Activated naive CD8-positive, alpha-beta T cell treated with anti-CD3 and anti-CD28 coated beads, Interleukin-2, amount 10 ng/mL, durations not matched to agents 7 days and 5 days (primary cell): ENCODE data around the gene NFIC. TPM values are rescaled to one million over a fixed set of nuclear protein-coding genes. Genes with fewer than 3 reads are reported as not detected.
A peak's percentile ranks its signal among the peaks of the same experiment; 100 is the strongest.
"Not testable (repeated sequence)": the region's sequence is repeated elsewhere in the genome, so short reads cannot be mapped to it uniquely, and the experiment has no call there.

ENCODE experiments used
- ATAC-seq: fragments of 150-1000 bp; cut with Tn5 transposase; one replicate; pipeline ENCODE4 v1.10.0; 2021; ENCODE audit warnings: low read depth, moderate library complexity
- POLR2A ChIA-PET: fragments of 350-600 bp; sonication (Branson Sonifier 250); formaldehyde crosslinking; loops from one replicate; lab custom pipeline; 2021; ENCODE audit warnings: antibody characterized with exemption; lab: Charles Lee
- DNase-seq: peaks from one replicate; pipeline ENCODE4 v3.0.0; 2021
- H3K27ac Mint-ChIP-seq: one replicate; pipeline ENCODE4 v1.8.0; 2022; ENCODE audit warnings: mild to moderate bottlenecking, mixed read lengths
- H3K27me3 Mint-ChIP-seq: one replicate; pipeline ENCODE4 v1.8.0; 2022; ENCODE audit warnings: mild to moderate bottlenecking, moderate library complexity, mixed read lengths
- H3K36me3 Mint-ChIP-seq: one replicate; pipeline ENCODE4 v1.8.0; 2021; ENCODE audit warnings: mild to moderate bottlenecking, mixed read lengths
- H3K4me1 Mint-ChIP-seq: one replicate; pipeline ENCODE4 v1.8.0; 2021; ENCODE audit warnings: mixed read lengths
- H3K4me3 Mint-ChIP-seq: one replicate; pipeline ENCODE4 v1.8.0; 2022; ENCODE audit warnings: mild to moderate bottlenecking, moderate library complexity, mixed read lengths
- H3K9me3 Mint-ChIP-seq: one replicate; pipeline ENCODE4 v1.8.0; 2021; ENCODE audit warnings: mixed read lengths
- total RNA-seq, 2 experiments: library from RNA; stranded (reverse); gene quantifications; one replicate each; pipeline ENCODE4 v1.2.3, GENCODE V29; 2021

NFIC gene
- total RNA-seq, 2 experiments from 2014 or later: 18.0 to 19.3 TPM

DNA sequence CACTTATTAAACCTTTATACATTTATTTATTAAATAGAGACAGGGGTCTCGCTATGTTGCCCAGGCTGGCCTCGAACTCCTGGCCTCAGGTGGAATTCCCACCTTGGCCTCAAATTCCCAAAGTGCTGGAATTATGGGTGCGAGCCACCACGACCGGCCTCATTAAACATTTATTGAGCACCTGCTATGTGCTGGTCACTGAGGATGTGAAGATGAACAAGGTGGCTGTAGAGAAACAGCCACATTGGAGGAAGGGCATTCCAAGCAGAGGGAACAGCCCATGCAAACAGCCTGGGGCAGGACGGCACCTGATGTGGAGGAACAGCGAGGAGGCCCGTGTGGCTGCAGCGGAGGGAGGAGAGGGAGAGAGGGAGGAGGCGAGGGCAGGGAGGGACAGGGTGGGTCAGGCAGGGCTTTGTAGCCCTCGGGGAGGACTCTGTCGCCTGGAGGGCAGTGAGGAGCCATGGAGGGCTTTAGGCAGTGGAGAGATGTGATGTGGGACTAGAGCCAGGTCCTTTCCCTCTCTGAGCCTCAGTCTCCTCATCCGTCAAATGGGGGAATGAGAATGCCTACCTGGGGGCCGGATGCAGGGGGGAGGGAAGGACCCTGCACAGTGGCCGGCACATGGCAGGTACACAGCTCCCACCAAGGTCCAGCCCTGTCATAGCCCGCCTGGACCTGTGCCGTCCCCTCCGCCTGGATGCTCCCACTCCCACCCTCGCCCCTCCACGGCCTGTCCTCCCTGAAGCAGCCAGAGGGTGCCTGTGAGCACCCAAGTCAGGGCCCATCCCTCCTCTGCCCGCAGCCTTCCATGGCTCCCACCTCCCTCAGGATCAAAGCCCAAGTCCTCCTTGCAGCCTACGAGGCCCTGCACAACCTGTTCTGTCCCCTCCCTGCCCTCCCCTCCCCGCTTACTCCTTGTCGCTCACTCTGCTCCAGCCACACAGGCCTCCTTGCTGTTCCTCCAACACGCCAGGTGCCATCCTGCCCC lies 21.5 kb upstream of the NFIC start:
- no peak for ATAC-seq
- POLR2A ChIA-PET: no interaction called here
- Mint-ChIP-seq H3K27me3 (no peaks in the 10 kb centered on the region), H3K36me3 (no peaks in the 10 kb centered on the region), H3K4me1 (no peaks in the 10 kb centered on the region), H3K9me3 (no peaks in the 10 kb centered on the region), H3K4me3 (no peak overlapping the region), H3K27ac (no peak overlapping the region)
- no peak for DNase-seq

DNA sequence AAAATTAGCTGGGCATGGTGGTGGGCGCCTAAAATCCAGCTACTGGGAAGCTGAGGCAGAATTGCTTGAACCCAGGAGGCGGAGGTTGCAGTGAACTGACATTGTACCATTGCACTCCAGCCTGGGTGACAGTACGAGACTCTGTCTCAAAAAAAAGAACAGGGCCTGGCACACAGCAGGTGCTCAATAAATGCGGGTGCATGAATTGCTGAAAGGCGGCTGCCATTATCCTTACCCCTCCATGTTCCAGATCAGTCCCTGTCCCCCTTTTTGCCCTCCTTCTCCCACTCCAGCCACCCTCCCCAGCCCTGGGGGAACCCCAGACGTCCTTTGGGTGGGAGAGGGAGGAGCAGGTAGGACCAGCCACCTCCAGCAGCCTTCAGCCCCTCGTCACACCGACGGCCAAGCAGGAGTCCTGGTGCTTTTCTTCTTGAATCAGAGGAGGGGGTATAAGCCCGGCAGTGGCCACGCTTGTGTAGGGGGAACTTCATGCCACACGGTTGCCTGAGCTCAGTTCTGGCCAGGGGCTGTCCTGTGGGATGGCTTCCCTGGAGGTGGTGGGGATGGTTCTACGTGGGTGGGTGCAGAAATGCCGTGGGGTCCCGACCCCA lies 20.4 kb upstream of the NFIC start:
- H3K27me3 Mint-ChIP-seq: no peaks in the 10 kb centered on the region
- DNase-seq (no peak), ATAC-seq (no peak)
- POLR2A ChIA-PET: interaction anchor here (0.7 kb wide), 1 partner anchor 16 kb away, joined by 3 read pairs; no protein-coding TSS in a partner anchor
- H3K27ac Mint-ChIP-seq: no peak overlapping the region
- no peaks in the 10 kb centered on the region for H3K36me3 Mint-ChIP-seq
- no peaks in the 10 kb centered on the region for H3K4me1 Mint-ChIP-seq
- no peaks in the 10 kb centered on the region for H3K9me3 Mint-ChIP-seq
- H3K4me3 Mint-ChIP-seq: no peak overlapping the region

DNA sequence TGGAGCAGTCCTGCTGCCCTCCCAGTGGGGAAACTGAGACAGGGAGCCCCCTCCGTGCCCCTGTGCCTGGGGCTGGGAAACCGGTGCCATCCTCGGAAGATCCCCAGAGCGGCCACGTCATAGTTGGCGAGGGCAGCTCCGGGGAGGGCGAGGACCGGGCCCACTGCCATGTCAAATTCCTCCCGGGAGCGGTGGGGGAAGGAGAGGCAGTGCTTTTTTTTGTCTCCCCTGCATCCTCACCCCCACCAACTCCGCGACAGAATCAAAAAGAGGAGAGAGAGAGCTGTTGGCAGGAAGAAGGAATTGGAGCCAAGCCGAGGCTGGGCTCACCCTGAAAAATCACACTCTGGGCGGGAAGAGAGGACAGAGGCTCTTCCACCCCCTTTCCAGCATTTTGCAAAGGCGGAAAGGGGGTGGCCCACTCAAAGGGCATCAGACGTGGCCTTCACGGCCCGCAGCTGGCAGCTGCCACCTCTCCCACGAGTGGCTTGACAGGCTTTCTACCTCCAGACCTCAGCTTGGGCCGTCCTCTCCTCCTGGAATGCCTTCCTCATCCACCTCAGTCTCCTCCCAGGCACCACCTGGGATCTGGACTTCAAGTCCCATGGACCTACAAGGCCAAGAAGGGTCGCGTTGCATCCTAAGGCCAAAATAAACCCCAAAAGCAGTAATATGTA lies 19.6 kb upstream of the NFIC start:
- Mint-ChIP-seq H3K4me1 (no peaks in the 10 kb centered on the region), H3K36me3 (no peaks in the 10 kb centered on the region), H3K27ac (no peak overlapping the region), H3K4me3 (no peak overlapping the region), H3K27me3 (no peaks in the 10 kb centered on the region), H3K9me3 (no peaks in the 10 kb centered on the region)
- no peak for ATAC-seq
- POLR2A ChIA-PET: no interaction called here
- DNase-seq: no peak

DNA sequence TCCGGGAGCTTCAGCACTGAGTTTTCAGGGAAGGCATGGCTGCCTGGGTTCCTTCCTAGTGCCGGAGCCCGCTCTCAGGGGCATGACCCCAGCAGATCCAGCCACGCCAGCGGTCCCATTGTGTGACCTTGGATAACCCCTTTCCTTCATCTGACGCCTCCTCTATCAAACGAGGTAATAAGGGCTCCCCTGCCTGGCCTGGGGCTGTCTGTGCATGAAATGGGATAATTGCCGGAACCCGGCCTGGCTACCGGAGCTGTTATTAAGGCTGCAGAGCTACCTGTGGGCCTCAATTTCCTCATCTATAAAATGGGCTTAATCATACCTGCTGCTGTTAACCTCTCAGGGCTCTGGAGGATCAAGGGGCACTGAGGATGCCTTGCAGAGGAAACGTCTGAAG lies 18.3 kb upstream of the NFIC start:
- H3K27me3 Mint-ChIP-seq: no peaks in the 10 kb centered on the region

DNA sequence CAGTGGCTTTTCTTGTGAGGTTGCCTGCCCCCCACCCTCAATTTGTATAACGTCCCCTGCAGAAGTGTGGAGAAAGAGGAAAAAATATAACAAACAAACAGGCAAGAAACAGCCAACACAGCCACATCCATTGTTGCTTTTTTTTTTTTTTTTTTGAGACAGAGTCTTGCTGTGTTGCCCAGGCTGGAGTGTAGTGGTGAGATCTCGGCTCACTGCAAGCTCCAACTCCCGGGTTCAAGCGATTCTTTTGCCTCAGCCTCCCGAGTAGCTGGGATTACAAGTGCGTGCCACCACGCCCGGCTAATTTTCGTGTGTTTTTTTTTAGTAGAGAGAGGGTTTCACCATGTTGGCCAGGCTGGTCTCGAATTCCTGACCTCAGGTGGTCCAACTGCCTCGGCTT lies 17.9 kb upstream of the NFIC start:
- H3K36me3 Mint-ChIP-seq, H3K9me3 Mint-ChIP-seq, H3K4me1 Mint-ChIP-seq, DNase-seq, H3K27ac Mint-ChIP-seq, POLR2A ChIA-PET, ATAC-seq, H3K27me3 Mint-ChIP-seq, H3K4me3 Mint-ChIP-seq: not testable (repeated sequence)

More for the DNA sequence above, 18.3 kb upstream of the NFIC start:
- DNase-seq (no peak), ATAC-seq (no peak)
- no peaks in the 10 kb centered on the region for H3K9me3 Mint-ChIP-seq
- H3K36me3 Mint-ChIP-seq: no peaks in the 10 kb centered on the region
- no peak overlapping the region for H3K27ac Mint-ChIP-seq
- POLR2A ChIA-PET: no interaction called here
- H3K4me1 Mint-ChIP-seq: no peaks in the 10 kb centered on the region
- no peak overlapping the region for H3K4me3 Mint-ChIP-seq

DNA sequence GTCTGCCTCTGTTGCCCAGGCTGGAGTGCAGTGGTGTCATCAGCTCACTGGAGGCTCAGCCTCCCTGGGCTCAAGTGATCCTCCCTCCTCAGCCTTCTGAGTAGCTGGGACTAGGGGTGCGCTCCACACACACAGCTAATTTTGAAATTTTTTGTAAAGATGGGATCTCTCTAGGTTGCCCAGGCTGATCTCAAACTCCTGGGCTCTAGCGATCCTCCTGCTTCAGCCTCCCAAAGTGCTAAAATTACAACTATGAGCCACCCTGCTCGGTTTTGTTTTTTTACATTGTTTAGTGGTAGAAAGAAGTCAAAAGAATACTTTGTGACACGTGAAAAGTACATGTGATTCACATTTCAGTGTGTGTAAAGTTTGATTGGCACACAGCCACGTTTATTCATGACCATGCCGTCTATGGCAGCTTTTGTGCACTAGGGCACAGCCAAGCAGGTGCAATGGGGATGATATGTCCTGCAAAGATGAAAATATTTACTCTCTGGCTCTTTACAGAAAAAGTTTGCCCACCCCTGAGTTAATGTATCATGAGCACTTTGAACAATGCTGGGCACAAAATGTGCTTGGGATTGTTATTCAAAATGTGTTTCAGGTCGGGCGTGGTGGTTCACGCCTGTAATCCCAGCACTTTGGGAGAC lies 16.2 kb upstream of the NFIC start:
- no peaks in the 10 kb centered on the region for H3K27me3 Mint-ChIP-seq
- H3K4me3 Mint-ChIP-seq: no peak overlapping the region
- H3K27ac Mint-ChIP-seq: no peak overlapping the region
- H3K4me1 Mint-ChIP-seq: no peaks in the 10 kb centered on the region
- H3K36me3 Mint-ChIP-seq: no peaks in the 10 kb centered on the region
- no peaks in the 10 kb centered on the region for H3K9me3 Mint-ChIP-seq
- no peak for ATAC-seq
- POLR2A ChIA-PET: no interaction called here
- no peak for DNase-seq

DNA sequence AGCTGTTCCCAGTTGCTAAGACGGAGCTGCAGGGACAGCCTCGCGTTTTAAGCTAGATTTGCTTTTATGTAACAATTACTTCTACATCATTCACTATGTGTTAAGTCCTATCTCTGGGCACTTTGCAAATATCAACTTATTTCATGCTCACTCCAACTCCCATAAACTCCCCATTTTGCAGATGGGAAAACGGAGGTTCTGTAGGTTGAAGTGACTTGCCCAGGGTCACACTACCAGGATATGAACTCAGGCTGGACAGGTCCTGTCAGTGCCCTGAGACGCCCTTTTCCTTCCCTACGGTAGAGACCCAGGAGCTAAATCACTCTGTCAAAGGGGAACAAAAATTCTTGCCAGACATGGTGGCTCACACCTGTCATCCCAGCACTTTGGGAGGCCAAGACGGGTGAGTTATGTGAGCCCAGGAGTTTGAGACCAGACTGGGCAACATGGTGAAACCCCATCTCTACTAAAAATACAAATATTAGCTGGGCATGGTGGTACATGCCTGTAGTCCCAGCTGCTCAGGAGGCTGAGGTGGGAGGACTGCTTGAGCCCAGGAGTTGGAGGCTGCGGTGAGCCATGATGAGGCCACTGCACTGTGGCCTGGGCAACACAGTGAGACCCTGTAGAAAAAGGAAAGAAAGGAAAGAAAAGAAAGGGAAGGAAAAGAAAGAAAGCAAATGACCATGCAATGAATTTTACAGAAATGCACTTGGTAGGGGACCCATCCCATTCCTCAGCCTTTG lies 14.5 kb upstream of the NFIC start:
- no peaks in the 10 kb centered on the region for H3K36me3 Mint-ChIP-seq
- no peaks in the 10 kb centered on the region for H3K9me3 Mint-ChIP-seq
- no peak overlapping the region for H3K4me3 Mint-ChIP-seq
- POLR2A ChIA-PET: interaction anchor here (0.6 kb wide), 1 partner anchor 24 kb away, joined by 4 read pairs; no protein-coding TSS in a partner anchor
- DNase-seq (no peak), ATAC-seq (no peak)
- H3K27ac Mint-ChIP-seq: no peak overlapping the region
- peaks cover 4% of the 10 kb centered on the region for H3K27me3 Mint-ChIP-seq
- no peaks in the 10 kb centered on the region for H3K4me1 Mint-ChIP-seq

DNA sequence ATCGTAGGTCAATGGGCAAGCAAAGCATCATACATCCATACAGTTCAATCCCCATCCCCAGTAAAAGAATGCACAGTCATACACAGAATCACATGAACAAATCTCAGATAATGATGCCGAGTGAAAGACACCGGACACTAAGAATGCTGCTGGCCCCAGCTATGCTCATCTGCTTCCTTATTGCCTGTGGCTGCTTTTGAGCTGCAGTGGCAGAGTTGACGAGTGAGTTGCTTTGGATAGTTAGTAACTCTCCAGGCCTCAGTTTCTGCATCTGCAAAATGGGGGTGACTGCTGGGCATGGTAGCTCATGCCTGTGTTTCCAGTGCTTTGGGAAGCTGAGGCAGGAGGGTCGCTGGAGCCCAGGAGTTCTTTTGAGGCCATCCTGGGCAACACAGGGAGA lies 12.9 kb upstream of the NFIC start:
- H3K9me3 Mint-ChIP-seq: no peaks in the 10 kb centered on the region
- DNase-seq (no peak), ATAC-seq (no peak)
- H3K27ac Mint-ChIP-seq: no peak overlapping the region
- peaks cover 16% of the 10 kb centered on the region for H3K27me3 Mint-ChIP-seq
- no peaks in the 10 kb centered on the region for H3K36me3 Mint-ChIP-seq
- POLR2A ChIA-PET: interaction anchor here (0.7 to 1.0 kb wide), 2 partner anchors 11 to 167 kb away, joined by 3 to 5 read pairs; no protein-coding TSS in a partner anchor
- no peak overlapping the region for H3K4me3 Mint-ChIP-seq
- H3K4me1 Mint-ChIP-seq: peaks cover 6% of the 10 kb centered on the region

DNA sequence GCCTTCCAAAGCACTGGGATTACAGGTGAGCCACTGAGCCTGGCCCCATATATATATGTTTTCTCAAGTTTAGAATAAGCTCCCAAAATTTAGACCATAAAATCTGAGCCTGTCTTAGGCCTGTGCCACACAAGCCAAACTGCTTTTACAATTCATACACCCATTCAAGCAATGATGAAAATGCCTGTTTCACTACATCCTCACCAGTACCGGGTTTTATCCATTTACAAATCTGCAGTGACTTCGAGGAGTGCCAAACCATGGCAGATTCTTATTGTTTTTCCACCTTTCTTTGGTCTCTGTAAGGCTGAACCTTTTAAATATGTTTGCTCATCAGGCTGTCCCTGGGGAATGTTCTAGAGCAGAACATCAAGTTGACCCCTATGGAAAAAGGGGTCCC lies 9.6 kb upstream of the NFIC start:
- no peak for ATAC-seq
- no peak for DNase-seq
- no peaks in the 10 kb centered on the region for H3K36me3 Mint-ChIP-seq
- H3K27me3 Mint-ChIP-seq: peaks cover 21% of the 10 kb centered on the region
- no peaks in the 10 kb centered on the region for H3K9me3 Mint-ChIP-seq
- peaks cover 15% of the 10 kb centered on the region for H3K4me1 Mint-ChIP-seq
- POLR2A ChIA-PET: no interaction called here
- H3K27ac Mint-ChIP-seq: no peak overlapping the region
- H3K4me3 Mint-ChIP-seq: no peak overlapping the region

DNA sequence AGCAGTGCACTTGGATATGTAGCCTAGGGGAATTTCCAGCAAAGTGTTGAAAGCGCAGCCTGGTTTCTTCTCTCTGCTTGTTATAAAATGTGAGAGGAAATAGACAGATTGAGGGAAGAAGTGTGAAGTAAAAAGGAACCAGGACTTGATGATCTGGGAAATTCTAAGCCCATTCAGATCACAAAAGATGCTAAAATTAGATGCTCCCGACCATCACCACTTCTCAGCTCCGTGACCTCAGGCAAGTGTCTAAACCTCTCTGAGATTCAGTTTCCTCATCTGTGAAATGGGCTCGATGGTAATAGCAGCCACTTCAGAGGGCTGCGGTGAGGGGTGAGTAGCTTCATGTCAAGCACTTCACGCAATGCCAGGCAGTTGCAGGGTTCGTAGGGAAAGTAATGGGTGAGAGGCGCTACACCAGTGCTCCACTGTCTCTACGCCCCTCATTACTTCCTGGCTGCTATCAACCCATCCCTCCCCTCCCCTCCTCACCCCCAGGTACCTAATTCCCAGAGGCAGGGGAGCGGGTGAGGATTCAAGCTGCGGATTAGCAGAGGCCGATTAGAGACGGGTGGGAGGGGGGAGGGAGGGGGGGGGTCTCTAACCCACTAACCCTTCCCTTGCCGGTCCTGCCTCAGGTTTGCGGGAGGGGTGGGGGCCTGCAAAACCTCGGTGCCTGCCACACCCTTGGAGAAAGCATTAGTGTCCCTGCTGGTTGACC lies 9.0 kb upstream of the NFIC start:
- Mint-ChIP-seq H3K9me3 (no peaks in the 10 kb centered on the region), H3K27ac (no peak overlapping the region)

DNA sequence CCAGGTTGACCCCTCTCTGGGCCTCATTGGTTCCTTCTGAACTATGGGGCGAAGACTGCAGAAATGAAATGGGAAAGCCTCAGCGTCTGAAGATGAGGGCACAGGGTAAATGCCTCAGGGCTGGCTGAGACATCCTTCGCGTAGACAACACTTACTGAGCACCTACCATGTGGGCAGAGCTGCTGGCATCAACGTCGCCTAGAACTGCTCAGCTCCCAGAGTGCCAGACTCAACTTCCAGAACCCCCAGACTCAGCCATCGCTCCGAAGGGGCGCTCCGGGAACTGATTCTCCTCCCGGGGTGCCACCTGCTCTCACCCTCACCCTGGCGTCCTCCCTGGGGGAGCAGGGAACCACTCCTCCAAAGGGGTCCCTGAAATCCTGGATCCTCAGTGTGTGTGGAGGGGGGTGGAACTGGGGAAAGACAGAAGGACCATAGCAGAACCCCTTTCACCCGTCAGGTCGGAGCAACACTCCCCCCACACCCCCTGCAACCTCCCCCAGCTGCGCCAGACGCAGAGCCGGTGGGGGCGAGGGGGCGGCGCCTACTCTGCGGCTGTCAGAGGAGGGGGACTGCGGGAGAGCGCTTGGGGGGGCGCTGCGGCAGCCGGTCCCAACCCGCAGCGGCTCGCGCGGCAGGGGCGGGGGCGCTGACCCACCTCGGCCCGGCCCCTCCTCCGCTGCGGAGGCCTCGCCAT lies 8.2 kb upstream of the NFIC start:
- Mint-ChIP-seq H3K4me3 (peak overlapping the region; percentile 70), H3K27ac (no peak overlapping the region), H3K4me1 (peaks cover 23% of the 10 kb centered on the region), H3K36me3 (no peaks in the 10 kb centered on the region), H3K9me3 (no peaks in the 10 kb centered on the region), H3K27me3 (peaks cover 21% of the 10 kb centered on the region)
- DNase-seq (no peak), ATAC-seq (no peak)
- POLR2A ChIA-PET: no interaction called here

More for the DNA sequence above, 9.0 kb upstream of the NFIC start:
- H3K4me1 Mint-ChIP-seq: peaks cover 21% of the 10 kb centered on the region
- H3K36me3 Mint-ChIP-seq: no peaks in the 10 kb centered on the region
- no peak for DNase-seq
- peaks cover 21% of the 10 kb centered on the region for H3K27me3 Mint-ChIP-seq
- no peak overlapping the region for H3K4me3 Mint-ChIP-seq
- no peak for ATAC-seq
- POLR2A ChIA-PET: no interaction called here

DNA sequence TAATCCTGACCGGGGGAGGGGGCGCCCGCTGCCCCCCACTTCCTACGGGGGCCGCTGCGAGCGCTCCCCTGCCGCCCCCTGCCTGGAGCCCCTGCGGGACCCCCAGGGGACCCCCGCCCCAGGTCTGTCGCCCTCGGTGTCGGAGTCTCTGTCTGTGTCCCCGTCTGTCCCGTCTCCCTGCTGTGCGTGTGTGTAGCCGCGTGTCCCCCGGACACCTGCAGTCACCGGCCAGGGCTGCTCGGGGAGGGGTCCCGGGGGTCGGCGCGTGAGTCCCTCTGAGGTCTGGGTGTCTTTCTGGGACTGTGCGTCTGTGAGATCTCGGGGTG lies 7.7 kb upstream of the NFIC start:
- POLR2A ChIA-PET: no interaction called here
- no peaks in the 10 kb centered on the region for H3K9me3 Mint-ChIP-seq
- ATAC-seq: no peak
- no peaks in the 10 kb centered on the region for H3K36me3 Mint-ChIP-seq
- H3K27me3 Mint-ChIP-seq: peaks cover 21% of the 10 kb centered on the region
- peaks cover 23% of the 10 kb centered on the region for H3K4me1 Mint-ChIP-seq
- H3K4me3 Mint-ChIP-seq: peak overlapping the region; percentile 79
- peak overlapping the region; percentile 73 for H3K27ac Mint-ChIP-seq
- no peak for DNase-seq
